ENCODE results near the gene LMNA.
A peak's percentile ranks its signal among the peaks of the same experiment; 100 is the strongest.
"Not testable (repeated sequence)": the region's sequence is repeated elsewhere in the genome, so short reads cannot be mapped to it uniquely, and the experiment has no call there.

LMNA gene

DNA sequence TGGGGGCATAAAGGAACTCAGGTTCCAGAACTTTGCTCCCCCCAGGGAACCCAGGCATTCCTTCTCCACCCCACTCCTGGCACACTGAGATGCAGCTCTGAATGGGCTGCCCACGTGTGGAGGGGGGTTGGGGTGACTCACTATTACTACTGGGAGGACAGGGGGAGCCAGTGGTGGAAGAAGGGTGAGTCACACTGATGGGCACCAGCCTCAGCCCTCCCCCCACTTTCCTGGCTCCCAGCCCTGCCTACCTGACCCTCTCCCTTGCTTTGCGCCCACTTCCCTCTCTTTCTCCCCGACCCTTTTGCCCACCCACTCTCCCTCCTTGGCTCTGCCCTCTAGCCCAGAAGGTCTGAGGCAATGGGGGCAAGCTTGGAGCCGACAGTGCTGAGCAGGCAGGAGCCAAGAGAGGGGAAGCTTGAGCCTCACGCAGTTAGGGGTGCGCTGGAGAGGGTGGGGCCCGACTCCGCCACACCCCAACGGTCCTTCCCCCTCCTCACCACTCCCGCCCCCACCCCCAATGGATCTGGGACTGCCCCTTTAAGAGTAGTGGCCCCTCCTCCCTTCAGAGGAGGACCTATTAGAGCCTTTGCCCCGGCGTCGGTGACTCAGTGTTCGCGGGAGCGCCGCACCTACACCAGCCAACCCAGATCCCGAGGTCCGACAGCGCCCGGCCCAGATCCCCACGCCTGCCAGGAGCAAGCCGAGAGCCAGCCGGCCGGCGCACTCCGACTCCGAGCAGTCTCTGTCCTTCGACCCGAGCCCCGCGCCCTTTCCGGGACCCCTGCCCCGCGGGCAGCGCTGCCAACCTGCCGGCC is at the start of gene LMNA:
Gene LMNA, plus strand, starts transcription at position 611 of the 818 bp plus-strand sequence. CDS start 208 bp downstream, outside the sequence.
- DNase-seq (ENCODE audit: low read depth in 2 of 2, low spot score in 1 of 2): peak; percentile 61

DNA sequence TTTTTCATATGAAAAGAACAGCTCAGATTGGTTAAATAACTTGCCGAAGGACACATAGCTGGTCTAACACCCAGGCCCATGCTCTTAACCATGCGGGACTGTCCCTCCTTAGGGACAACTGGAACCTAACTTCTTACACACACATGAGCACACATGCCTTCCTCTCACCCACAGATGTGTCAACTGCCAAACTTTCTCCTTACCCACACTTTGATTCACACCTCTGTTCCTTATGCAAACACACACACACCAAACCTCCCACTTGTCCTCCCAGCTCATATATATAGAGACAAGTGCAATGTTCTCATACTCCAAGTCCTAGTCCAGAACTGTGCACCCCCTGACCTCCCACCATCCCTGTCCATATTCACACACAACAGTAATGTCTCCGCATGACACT is 49.3 kb upstream of the LMNA start:
- DNase-seq (ENCODE audit: low read depth in 2 of 2, low spot score in 1 of 2): no peak

DNA sequence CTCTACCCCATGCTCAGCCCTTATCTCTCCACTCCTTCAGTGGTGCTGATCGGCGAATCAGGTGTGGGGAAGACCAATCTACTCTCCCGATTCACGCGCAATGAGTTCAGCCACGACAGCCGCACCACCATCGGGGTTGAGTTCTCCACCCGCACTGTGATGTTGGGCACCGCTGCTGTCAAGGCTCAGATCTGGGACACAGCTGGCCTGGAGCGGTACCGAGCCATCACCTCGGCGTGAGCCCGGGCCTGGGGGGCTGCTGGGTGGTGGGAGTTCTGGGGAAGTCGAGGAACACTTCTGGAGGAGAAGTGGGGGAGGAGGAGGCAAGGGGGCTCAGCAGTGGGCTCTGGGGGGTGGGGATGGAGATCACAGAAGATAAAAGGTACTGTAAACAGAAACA is 48.6 kb upstream of the LMNA start:
- DNase-seq (ENCODE audit: low read depth in 2 of 2, low spot score in 1 of 2): no peak

DNA sequence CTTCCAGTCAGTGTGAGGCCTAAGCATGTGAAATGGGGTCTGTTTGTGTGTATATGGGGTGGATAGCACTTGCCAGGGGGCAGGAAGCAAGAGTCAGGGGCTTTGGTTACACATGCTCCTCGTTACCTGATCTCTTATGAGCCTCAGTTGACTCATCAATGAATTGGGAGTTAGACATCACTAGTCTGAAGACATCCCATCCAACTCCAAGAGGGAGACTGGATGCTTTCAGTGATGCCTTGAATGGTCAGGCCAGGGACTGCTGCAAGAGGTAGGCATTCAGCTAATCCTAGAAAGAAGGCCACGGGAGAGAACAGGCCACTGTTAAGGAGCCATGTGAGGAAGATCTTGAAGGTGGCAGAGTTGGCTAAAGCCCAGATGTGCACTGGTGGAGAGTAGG is 47.2 kb upstream of the LMNA start:
- no peak for DNase-seq (ENCODE audit: low read depth in 2 of 2, low spot score in 1 of 2)

DNA sequence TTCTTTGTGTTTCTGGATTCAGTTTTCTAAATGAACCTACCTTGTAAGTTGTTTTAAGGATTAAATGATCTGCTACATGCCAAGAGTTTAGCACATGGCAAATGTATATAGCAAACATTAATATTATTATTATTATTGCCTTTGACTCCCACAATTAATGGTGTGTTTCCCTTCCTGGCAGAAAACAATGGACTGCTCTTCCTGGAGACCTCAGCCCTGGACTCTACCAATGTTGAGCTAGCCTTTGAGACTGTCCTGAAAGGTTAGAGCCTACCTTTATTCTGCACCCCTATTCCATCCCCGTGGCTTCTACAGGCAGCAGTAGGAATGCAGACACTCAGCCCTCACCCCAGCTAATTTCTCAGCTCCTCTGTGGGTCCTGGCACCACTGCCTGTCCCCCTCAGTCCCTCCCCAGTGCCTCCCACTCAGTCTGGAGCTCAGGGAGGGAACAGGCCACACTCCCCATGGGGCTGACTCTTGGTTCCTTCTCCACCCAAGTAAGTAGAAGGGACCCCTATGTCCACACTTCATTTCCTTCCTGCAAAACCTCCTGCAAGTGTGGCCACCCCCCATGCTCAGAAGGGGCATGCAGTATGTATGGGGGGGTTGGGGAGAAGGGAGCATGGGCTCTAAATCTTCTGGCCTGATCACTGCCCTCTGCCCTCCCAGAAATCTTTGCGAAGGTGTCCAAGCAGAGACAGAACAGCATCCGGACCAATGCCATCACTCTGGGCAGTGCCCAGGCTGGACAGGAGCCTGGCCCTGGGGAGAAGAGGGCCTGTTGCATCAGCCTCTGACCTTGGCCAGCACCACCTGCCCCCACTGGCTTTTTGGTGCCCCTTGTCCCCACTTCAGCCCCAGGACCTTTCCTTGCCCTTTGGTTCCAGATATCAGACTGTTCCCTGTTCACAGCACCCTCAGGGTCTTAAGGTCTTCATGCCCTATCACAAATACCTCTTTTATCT is 44.7 kb upstream of the LMNA start:
- DNase-seq (ENCODE audit: low read depth in 2 of 2, low spot score in 1 of 2): no peak

DNA sequence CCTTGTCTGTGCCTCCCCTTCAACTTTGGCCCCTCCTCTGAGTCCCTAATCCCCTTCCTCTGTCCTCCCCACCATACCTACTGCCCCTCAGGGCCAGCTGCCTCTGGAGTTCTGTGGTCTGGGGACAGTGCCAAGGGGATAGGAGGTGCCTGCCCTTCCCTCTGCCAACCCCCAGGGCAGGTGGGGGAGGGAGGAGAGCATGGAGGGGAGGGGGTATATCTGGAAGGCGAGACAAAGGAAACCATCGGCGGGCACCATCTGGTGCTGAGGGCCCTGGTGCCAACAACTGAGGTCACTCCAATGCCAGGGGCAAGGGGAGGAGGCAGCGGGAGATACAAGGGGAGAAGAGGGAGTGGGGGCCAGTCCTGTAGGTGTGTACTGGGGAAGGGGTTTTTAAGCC is 44.0 kb upstream of the LMNA start:
- DNase-seq (ENCODE audit: low read depth in 2 of 2, low spot score in 1 of 2): no peak

DNA sequence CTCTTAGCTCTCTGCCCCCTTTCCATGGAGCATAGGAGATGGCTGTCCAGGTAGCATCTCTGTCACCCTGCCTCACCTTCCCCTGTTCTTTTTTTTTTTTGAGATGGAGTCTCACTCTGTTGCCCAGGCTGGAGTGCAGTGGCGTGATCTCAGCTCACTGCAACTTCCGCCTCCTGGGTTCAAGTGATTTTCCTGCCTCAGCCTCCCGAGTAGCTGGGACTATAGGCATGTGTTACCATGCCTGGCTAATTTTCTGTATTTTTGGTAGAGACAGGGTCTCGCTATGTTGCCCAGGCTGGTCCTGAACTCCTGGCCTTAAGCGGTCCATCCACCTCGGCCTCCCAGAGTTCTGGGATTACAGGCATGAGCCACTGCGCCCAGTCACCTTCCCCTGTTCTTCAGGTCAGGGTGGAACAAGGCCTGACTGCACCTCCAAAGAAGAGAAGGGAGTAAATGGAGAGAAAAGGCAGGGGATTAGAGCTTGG is 43.1 kb upstream of the LMNA start:
- DNase-seq (ENCODE audit: low read depth in 2 of 2, low spot score in 1 of 2): not testable (repeated sequence)

DNA sequence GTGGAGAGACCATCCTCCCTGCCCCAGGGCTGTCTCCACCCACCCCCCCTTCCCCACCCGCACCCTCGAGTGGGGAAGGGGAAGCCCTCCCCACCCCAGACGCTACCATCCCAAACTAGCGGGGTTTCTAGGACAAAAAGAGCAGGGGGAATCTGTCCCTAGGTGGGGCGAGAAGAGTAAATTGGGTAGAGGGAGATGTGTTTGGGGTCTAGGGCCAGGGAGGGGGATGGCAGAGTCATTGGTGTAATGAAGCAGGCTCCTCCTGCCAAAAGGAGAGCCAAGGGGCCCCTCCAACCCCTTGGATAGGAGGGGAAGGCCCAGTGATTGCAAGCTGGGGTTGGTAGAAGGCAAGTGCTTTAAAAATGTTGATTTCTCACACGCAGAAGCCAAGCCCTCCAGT is 42.3 kb upstream of the LMNA start:
- DNase-seq (ENCODE audit: low read depth in 2 of 2, low spot score in 1 of 2): no peak

DNA sequence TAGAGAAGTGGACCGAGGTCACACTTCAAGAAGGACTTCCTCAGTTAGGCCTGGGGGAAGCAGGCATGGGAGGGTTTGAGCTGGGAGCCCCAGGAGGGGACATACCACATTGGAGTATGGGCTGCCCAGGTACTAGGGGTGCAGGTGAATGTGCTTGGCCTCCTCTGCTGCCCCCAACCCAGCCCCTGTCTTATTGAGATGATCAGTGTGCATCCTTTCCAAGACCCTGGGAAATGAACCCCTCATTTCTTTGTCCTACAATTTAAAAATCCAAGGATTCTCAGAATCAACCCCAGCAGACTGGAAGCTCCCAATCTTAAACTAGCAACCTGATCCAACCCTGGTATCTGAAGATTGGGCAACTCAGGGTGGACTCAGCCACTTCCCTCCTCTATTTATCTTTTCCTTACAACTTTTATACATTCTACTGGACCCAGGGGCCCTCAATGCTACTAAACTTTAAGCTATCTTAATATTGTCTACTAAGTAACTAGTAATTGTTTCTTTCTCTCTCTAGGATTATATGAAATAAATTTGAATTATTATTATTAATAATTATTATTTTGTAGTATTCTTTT is 41.3 kb upstream of the LMNA start:
- DNase-seq (ENCODE audit: low read depth in 2 of 2, low spot score in 1 of 2): no peak

DNA sequence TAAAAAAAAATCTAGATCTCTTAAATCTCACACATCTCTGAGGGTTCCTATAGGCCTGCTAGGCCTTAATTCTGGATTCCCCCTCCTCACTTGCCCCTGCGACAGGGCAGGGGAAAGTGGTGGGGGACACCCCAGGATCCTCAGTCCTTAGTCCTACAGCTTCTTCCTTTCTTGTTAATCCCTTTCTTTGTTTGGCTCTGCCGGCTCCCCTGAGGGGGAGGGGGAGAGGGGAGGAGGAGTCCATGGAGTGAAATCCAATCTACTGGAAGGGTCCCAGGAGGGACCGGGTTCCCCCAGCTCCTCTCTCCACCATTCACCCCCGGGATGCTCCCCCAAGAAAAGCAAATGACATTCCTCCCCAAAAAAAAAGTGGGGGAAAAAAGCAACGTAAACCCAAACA is 40.8 kb upstream of the LMNA start:
- DNase-seq (ENCODE audit: low read depth in 2 of 2, low spot score in 1 of 2): no peak

DNA sequence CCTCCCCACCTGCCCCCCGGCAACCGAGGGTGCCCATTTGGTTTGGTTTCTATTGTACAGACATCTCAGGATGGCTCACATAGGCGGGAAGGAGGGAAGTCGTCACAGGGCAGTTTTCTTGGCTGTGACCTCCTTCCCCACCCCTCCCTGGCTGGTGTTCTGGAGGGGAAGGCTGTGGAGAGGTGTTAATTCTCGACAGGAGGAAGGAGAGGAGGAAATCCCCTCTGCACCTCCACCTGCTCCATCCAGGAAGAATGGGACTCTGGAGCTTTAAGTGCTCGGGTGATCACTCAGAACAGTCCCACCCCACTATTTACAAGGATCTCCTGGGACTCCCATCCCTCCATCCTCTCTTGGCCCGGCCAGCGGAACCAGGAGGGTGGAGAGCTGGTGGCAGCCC is 39.9 kb upstream of the LMNA start:
- DNase-seq (ENCODE audit: low read depth in 2 of 2, low spot score in 1 of 2): no peak

DNA sequence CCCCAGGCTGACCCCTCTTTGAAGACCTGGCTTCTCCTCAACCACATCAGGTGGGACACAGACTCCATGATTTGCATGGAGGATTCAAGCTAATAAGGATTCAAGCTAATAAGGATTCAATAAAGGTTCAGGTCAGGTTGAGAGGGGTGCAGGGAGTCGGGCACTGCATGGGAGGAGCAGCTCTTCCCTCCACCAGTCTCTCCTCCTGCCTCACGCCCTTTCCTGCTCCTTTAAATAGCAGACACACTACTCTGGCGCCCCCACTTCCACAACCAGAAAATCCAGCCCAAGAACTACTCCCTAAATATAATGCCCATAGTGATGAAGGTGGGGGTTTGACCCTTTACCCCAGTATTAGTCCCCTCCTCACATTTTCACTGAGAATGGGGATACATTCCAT is 39.3 kb upstream of the LMNA start:
- no peak for DNase-seq (ENCODE audit: low read depth in 2 of 2, low spot score in 1 of 2)

DNA sequence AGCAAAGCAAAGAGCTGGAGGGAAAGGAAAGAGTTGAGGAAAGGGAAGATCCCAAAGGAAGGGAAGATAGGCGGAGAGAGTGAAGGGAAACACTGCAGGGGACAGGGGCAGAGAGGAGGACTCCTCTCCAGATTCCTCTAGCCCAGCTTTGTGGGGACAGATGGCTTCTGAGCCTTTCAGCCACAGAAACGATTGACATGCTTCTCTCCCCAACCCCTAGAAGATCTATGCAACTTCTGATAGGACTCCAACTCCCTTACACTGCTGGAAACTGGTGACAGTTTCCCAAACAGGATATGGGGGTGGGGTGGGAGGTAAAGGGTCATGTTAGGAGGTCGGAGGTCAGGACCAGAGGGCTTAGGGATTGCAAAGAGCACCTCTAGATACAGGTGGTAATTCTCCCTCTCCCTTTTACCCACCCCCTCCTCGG is 38.7 kb upstream of the LMNA start:
- no peak for DNase-seq (ENCODE audit: low read depth in 2 of 2, low spot score in 1 of 2)

DNA sequence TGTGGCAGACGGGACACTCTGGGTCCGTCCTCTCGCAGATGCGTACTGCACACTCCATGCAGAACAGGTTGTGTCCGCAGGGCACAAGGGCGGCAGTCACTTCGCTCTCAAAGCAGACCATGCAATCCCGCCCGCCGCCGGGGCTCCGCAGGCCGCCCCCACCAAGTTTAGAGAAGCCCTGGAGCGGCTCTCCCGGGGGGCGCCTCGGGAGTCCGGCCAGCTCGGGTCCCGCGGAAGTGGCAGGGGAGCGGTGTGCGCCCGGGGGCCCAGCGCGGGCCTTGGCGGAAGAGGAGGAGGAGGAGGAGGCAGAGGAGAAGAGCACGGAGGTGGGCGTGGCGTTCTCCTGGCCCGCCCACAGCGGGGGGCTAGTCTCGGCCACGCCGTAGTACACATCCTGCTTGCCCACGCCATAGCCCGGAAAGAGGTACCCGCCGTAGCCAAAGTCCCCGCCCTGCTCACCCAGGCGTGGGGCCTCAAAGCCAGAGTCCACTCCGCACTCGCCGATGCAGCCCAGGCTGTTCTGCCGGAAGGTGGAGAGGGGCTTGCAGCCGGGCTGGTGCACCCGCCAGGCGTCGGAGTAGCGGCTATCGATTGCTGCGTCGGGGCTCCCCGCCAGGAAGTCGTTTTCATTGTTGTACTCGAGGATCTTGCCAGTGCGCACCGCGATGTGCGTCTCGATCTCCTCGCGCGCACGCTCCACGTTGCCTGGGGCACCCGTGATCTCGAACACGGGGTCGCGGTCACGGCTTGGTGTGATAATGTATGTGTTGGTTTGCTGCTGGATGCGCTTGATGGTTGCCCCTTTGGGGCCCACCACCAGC is 37.7 kb upstream of the LMNA start:
- no peak for DNase-seq (ENCODE audit: low read depth in 2 of 2, low spot score in 1 of 2)

DNA sequence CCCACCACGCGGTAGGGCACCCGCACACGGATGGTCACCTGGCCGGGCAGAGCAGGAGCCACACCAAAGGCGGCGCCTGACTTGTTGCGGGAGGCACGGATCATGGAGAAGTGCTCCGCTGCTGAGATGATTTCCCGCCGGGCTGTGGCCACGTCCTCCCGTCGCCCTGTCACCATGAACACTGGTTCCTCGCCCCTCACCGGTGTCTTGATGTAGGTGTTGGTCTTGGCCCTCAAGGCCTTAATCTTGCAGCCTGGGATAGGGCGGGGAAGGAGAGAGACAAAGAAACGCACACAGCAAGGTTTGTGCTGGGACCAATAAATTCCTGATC is 37.1 kb upstream of the LMNA start:
- DNase-seq (ENCODE audit: low read depth in 2 of 2, low spot score in 1 of 2): no peak

DNA sequence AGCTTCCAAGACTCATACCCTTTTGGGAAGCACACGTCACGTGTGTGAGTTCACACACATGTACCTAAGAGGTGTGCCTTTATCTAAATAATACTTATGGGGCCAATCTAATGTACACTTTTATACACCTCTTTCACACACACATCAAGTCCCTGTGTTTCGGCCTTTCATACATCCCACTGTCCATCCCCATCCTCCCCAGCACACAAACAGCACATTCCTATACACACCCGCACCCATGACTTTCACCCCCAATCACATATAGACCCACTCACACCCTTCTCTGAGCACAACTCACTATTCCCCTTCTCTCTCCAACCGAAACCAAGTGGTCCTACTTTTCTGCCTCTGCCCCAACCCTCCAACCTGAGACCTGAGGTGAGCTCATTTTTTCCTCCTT is 35.8 kb upstream of the LMNA start:
- DNase-seq (ENCODE audit: low read depth in 2 of 2, low spot score in 1 of 2): no peak

DNA sequence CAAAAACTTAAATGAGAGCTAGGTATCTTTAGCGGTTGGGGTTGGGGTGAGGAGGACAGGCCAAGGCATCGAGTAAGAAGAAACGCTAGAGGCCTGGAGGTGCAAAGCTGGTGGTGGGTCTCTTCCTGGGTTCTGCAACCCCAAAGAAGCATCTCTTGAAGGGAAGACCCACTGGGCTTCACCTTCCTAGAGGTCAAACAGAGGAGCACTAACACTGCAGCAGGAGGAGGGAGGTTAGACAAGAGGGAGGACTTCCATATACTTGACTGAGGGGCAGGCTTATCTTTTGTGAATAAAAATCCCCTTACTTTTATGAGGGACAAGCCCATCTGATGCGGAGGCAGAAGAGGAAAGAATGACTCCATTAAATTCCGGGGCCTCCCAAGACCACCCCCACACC is 34.7 kb upstream of the LMNA start:
- DNase-seq (ENCODE audit: low read depth in 2 of 2, low spot score in 1 of 2): no peak

DNA sequence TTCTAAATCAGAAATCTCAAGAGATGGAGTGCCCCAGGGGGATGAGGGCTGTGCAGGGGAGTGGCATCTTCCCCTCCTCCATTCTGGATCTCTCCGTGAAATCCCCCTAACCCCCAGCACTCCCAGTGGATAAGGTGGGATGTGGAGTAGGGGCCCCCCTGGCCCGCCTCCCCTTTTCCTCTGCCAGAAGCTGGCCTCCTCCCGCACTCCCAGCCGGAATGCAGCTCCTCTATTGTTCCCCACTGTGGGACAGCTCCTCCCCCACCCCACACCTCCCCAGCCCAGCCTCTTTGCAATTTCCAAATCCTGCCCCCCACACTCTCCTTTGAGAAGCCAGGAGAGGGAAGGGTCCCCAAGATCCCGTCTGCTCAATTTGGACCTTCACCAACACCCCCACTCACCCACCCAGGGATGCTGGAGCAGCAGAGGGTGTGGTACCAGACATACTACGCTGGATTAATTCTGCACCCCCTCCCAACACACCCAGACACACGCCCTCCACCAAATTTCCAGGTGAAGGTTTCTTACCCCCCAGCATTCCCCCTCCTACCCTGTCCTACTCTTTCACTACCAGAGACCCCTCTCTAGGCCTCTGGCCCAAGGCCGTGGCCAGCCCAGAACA is 34.2 kb upstream of the LMNA start:
- DNase-seq (ENCODE audit: low read depth in 2 of 2, low spot score in 1 of 2): no peak

DNA sequence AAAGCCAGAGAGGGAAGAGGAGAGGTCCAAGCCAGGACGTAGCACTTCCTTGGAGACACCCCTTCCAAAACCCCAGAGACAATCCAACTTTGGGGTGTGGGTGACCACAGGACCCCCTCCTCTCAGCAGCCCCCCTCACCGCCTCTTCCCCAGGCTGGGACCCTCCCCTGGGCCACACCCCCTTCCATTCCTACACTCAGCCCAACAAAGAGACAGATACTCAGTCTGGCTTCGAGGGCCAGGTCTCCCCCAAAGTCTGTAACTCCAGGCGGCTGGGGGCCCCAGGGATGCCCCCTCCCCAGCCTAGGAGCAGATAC is 33.7 kb upstream of the LMNA start:
- DNase-seq (ENCODE audit: low read depth in 2 of 2, low spot score in 1 of 2): no peak

DNA sequence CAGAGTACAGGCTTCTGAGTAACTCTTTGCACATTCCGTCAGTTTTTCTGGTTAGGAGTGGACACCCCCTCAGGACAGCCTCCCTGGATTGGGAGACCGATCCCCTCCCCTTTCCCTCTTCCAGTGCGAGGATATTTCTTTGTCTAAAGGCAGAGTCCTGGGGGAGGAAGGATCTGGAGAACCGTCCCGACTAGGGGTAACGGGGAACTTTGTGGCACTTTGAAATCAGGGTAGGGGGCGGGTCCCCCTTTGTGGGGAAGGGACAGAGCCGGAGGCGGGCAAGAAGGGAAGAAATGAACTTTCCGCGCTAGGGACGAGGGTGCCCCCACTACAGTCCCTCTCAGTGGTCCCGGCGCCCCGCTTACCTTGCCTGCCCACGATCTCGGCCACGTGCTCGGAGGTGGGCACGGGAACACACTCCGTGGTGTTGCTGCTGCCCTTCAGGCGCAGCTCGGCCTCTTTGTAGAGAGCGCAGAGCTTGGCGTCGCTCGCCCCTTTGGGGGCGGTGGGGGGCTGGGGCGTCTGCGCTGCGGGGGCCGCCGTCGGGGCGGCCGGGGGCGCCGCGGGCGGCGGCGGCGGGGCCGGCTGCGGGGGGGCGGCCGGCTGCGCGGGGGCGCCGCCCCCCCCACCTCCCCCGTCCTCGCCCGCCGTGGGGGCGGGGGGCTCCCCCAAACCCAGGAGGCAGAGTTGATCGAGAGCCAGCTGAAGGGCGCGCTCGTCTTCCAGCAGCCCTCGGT is 33.2 kb upstream of the LMNA start:
- no peak for DNase-seq (ENCODE audit: low read depth in 2 of 2, low spot score in 1 of 2)
